SK-N-SH (cell line): ENCODE measurements around the gene DNAJB12. TPM values are rescaled to one million over a fixed set of nuclear protein-coding genes. Genes with fewer than 3 reads are reported as not detected.

ENCODE experiments used
- CTCF ChIA-PET: fragments of 300-600, 350-600 bp; formaldehyde crosslinking; extraction: SDS; loops from one replicate; lab custom pipeline; 2021; lab: Yijun Ruan, JAX
- POLR2A ChIA-PET: fragments of 350-600 bp; sonication (Branson Sonifier 250); formaldehyde crosslinking; extraction: SDS; loops from one replicate; lab custom pipeline; 2020; ENCODE audit warnings: antibody characterized with exemption, inconsistent platforms; lab: Yijun Ruan, JAX
- DNase-seq: peaks from one replicate; pipeline ENCODE4 v3.0.0; 2012
- H2AFZ ChIP-seq: fragments of 200-600 bp; sonication (generic); 2 replicates; pipeline ENCODE4 v1.8.1; 2016; ENCODE audit warnings: antibody characterized with exemption, mild to moderate bottlenecking, low read depth
- H3F3A ChIP-seq: fragments of 200-600 bp; sonication (generic); replicated peaks from 2 replicates; pipeline ENCODE3; 2016; ENCODE audit warnings: antibody characterized with exemption, mild to moderate bottlenecking; ENCODE audit not compliant: insufficient read depth
- H3K27ac ChIP-seq, 2 experiments: fragments of 200-500 bp in 1 of 2; fragments of 200-600 bp in 1 of 2; sonication (Bioruptor generic) in 1 of 2; sonication (generic), shearing (Covaris generic) in 1 of 2; 2 replicates each; pipeline versions ENCODE4 v1.5.1 to v1.6.1; 2014 to 2016; ENCODE audit warnings: low read depth in 2 of 2, inconsistent platforms in 1 of 2, low read length in 1 of 2, mild to moderate bottlenecking in 1 of 2, mixed read lengths in 1 of 2
- H3K27me3 ChIP-seq: fragments of 200-600 bp; sonication (generic), shearing (Covaris generic); 2 replicates; pipeline ENCODE4 v1.6.1; 2016; ENCODE audit warnings: mixed run types; ENCODE audit not compliant: insufficient read depth
- H3K36me3 ChIP-seq, 2 experiments: fragments of 200-500 bp in 1 of 2; fragments of 200-600 bp in 1 of 2; sonication (Bioruptor generic) in 1 of 2; sonication (generic) in 1 of 2; replicated peaks in 1 of 2; 2 replicates each; pipeline versions ENCODE3 to v1.5.1; 2014 to 2016; ENCODE audit warnings: low read length in 1 of 2, mild to moderate bottlenecking in 1 of 2; ENCODE audit not compliant: insufficient read depth in 2 of 2, control insufficient read depth in 1 of 2
- H3K4me1 ChIP-seq, 2 experiments: fragments of 200-500 bp in 1 of 2; fragments of 200-600 bp in 1 of 2; sonication (Bioruptor generic) in 1 of 2; sonication (generic), shearing (Covaris generic) in 1 of 2; 2 replicates each; pipeline versions ENCODE4 v1.5.1 to v1.6.1; 2014 to 2016; ENCODE audit warnings: low read depth in 1 of 2, low read length in 1 of 2, mixed run types in 1 of 2; ENCODE audit not compliant: insufficient read depth in 2 of 2, control insufficient read depth in 1 of 2
- H3K4me2 ChIP-seq: fragments of 200-600 bp; sonication (generic), shearing (Covaris generic); 2 replicates; pipeline ENCODE4 v1.6.1; 2017; ENCODE audit warnings: mixed run types
- H3K4me3 ChIP-seq, 2 experiments: fragments of 200-500 bp in 1 of 2; fragments of 200-600 bp in 1 of 2; sonication (Bioruptor generic) in 1 of 2; sonication (generic), shearing (Covaris generic) in 1 of 2; 2 replicates each; pipeline versions ENCODE4 v1.5.1 to v1.8.1; 2014 to 2016; ENCODE audit warnings: low read depth in 2 of 2, inconsistent platforms in 1 of 2, low read length in 1 of 2, mild to moderate bottlenecking in 1 of 2, mixed read lengths in 1 of 2, moderate library complexity in 1 of 2
- H3K79me2 ChIP-seq: fragments of 200-600 bp; sonication (generic); 2 replicates; pipeline ENCODE4 v1.8.1; 2017; ENCODE audit warnings: mild to moderate bottlenecking; ENCODE audit not compliant: insufficient read depth
- H3K9ac ChIP-seq: fragments of 200-600 bp; sonication (generic); 2 replicates; pipeline ENCODE4 v1.6.1; 2017; ENCODE audit warnings: mixed run types
- H3K9me2 ChIP-seq: fragments of 200-600 bp; sonication (generic); 2 replicates; pipeline ENCODE4 v1.6.1; 2017; ENCODE audit warnings: mixed run types
- H3K9me3 ChIP-seq: fragments of 200-600 bp; sonication (generic); 2 replicates; pipeline ENCODE4 v1.6.1; 2017; ENCODE audit warnings: mixed run types, mild to moderate bottlenecking, moderate library complexity
- H4K20me1 ChIP-seq: fragments of 200-600 bp; sonication (generic); 2 replicates; pipeline ENCODE4 v1.6.1; 2017; ENCODE audit warnings: mild to moderate bottlenecking, mixed run types; ENCODE audit not compliant: insufficient read depth
- JUND ChIP-seq: IDR thresholded peaks from 2 replicates; pipeline ENCODE4 v1.4.0; 2012
- MXI1 ChIP-seq: IDR thresholded peaks from 2 replicates; pipeline ENCODE4 v1.6.1; 2012; ENCODE audit warnings: mild to moderate bottlenecking, low read depth, low read length, improper control_type of control experiment
- RAD21 ChIP-seq: IDR thresholded peaks from 2 replicates; pipeline ENCODE4 v1.6.1; 2012; ENCODE audit warnings: mild to moderate bottlenecking, low read length
- USF2 ChIP-seq: fragments of 150-350 bp; IDR thresholded peaks from 2 replicates; pipeline ENCODE4 v1.6.1; 2017; ENCODE audit warnings: antibody characterized with exemption, low read length, low read depth, borderline replicate concordance
- YY1 ChIP-seq: IDR thresholded peaks from 2 replicates; pipeline ENCODE4 v1.4.0; 2012; ENCODE audit warnings: low read depth, mild to moderate bottlenecking
- WGBS: methylation state at CpG from one replicate; pipeline ENCODE4 v1.1.6; 2017; ENCODE audit warnings: low lambda C conversion rate; 5-methylcytosine and 5-hydroxymethylcytosine counted together
- polyA plus RNA-seq, 3 experiments: library from polyadenylated mRNA; depleted of rRNA; stranded (reverse); fragments of >200 nt; gene quantifications; 2 replicates each; pipeline ENCODE4 v1.2.3, GENCODE V29; 2012
- TF ChIP-seq, protein P1 (sequence below): fragments of 150-350 bp; IDR thresholded peaks from 2 replicates; pipeline ENCODE4 v1.6.1; 2016; ENCODE audit warnings: mild to moderate bottlenecking, low read depth, low read length
- TF ChIP-seq, protein P2 (sequence below): IDR thresholded peaks from 2 replicates; pipeline ENCODE4 v1.6.1; 2012; ENCODE audit warnings: mild to moderate bottlenecking, low read depth, low read length, moderate library complexity

Gene DNAJB12
- polyA plus RNA-seq, 1 of the 3 experiments (the other 2 are of a cell fraction), result 25.8 TPM

- TF ChIP-seq MXI1 (peak; percentile 79), YY1 (0 out of 2 replicates have a peak, but pooled peaks have one; percentile 21), USF2 (no peak), RAD21 (peak; percentile 73), JUND (no peak)
These were observed 14.0 kb downstream of the DNAJB12 start (continued) for GRCh38 chr10:72340510-72341261.

DNA sequence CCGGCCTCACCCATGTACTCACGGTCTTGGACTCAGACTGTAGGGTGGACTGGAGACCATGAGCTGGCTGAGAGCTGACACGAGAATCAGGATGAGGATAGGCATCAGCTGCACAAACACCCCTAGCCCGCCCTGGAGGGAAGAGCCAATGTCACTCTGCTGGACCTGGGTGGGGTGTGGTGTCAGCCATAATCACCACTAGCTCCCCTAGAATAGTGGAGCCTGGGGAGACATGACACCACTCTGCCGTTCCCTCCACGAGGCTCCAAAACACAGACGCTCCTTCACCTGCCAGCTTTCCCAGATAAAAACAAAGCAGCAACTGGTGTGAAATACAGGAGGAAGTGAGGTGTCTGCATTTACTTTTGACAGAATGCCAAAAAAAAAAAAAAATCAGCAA is 16.5 kb downstream of the DNAJB12 start:
- no peak overlapping the region for H2AFZ ChIP-seq
- TF ChIP-seq, protein P1, sequence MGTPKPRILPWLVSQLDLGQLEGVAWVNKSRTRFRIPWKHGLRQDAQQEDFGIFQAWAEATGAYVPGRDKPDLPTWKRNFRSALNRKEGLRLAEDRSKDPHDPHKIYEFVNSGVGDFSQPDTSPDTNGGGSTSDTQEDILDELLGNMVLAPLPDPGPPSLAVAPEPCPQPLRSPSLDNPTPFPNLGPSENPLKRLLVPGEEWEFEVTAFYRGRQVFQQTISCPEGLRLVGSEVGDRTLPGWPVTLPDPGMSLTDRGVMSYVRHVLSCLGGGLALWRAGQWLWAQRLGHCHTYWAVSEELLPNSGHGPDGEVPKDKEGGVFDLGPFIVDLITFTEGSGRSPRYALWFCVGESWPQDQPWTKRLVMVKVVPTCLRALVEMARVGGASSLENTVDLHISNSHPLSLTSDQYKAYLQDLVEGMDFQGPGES, result no peak
- TF ChIP-seq, protein P2, sequence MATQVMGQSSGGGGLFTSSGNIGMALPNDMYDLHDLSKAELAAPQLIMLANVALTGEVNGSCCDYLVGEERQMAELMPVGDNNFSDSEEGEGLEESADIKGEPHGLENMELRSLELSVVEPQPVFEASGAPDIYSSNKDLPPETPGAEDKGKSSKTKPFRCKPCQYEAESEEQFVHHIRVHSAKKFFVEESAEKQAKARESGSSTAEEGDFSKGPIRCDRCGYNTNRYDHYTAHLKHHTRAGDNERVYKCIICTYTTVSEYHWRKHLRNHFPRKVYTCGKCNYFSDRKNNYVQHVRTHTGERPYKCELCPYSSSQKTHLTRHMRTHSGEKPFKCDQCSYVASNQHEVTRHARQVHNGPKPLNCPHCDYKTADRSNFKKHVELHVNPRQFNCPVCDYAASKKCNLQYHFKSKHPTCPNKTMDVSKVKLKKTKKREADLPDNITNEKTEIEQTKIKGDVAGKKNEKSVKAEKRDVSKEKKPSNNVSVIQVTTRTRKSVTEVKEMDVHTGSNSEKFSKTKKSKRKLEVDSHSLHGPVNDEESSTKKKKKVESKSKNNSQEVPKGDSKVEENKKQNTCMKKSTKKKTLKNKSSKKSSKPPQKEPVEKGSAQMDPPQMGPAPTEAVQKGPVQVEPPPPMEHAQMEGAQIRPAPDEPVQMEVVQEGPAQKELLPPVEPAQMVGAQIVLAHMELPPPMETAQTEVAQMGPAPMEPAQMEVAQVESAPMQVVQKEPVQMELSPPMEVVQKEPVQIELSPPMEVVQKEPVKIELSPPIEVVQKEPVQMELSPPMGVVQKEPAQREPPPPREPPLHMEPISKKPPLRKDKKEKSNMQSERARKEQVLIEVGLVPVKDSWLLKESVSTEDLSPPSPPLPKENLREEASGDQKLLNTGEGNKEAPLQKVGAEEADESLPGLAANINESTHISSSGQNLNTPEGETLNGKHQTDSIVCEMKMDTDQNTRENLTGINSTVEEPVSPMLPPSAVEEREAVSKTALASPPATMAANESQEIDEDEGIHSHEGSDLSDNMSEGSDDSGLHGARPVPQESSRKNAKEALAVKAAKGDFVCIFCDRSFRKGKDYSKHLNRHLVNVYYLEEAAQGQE, result no peak
- no peaks in the 10 kb centered on the region for H3K27me3 ChIP-seq
- no peaks in the 10 kb centered on the region for H3K9me3 ChIP-seq
- no peaks in the 10 kb centered on the region for H4K20me1 ChIP-seq
- H3K4me2 ChIP-seq, result no peak overlapping the region
- POLR2A ChIA-PET, result interaction anchor here (15.0 kb wide), 1 partner anchor 63 kb away, joined by 234 read pairs; the partner anchor contains the start of gene DDIT4
- H3K36me3 ChIP-seq, result peaks cover 29 to 38% of the 10 kb centered on the region in 2 experiments
- WGBS, result 97% methylated on average over 6 of the region's 7 CpGs
- H3K9me2 ChIP-seq, result no peaks in the 10 kb centered on the region
- DNase-seq, result no peak
- no peak overlapping the region for H3K27ac ChIP-seq
- no peaks in the 10 kb centered on the region for H3K79me2 ChIP-seq
- peaks cover 2 to 41% of the 10 kb centered on the region in 2 experiments; a peak in 3 of 4 replicates for H3K4me1 ChIP-seq
- H3F3A ChIP-seq, result peaks cover 12% of the 10 kb centered on the region
- H3K4me3 ChIP-seq, result no peak overlapping the region
- H3K9ac ChIP-seq, result no peak overlapping the region
- CTCF ChIA-PET, result interaction anchor here (0.7 to 14.0 kb wide), 12 partner anchors 10 to 535 kb away, joined by 3 to 198 read pairs (median 8); partner anchors contain the start of genes DDIT4 and DNAJB12
